Activated CD8-positive, alpha-beta memory T cell treated with anti-CD3 and anti-CD28 coated beads, Interleukin-2, amount 50 U/mL, for 24 hours (primary cell): ENCODE results near the gene PHF21A.

Experiments
- DNase-seq: peaks from one replicate; pipeline ENCODE4 v3.0.0-alpha.2; 2020; ENCODE audit errors: extremely low read depth

The PHF21A gene

DNA sequence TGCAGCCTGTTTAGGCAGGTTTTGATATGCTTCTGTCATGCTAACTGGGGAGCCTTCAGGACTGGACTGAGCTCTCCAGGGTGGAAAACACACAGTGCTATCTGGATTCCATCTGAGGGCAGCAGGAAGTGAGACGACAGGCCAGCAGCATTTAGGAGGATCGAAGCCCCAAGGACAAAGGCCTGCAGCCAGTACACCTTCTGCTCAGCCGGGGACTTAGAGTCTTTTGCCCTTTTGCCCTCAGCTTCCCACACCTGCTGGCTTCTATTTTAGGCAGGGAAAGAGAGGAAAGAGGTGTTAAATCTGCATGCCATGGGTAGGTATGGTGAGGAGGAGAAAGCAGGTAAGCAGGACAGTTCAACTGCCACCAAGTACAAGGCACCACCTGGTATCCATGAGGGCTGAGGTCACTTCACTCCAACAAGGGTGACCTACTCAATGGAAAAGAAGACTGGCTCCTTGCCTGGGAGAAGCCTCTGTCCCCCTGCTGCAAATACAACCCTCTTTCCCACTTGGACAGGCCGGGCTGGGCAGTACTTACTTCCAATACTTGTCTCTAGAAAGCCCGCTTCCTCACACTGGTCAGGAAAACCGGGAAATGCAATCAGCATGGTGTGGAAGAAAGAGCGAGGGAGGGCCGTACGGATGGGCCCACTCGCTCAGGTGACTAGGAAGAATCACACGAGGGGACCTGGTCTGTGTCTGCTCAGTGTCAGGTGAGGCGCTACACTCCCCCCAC lies 186.5 kb downstream of the PHF21A start:
- DNase-seq = no peak

DNA sequence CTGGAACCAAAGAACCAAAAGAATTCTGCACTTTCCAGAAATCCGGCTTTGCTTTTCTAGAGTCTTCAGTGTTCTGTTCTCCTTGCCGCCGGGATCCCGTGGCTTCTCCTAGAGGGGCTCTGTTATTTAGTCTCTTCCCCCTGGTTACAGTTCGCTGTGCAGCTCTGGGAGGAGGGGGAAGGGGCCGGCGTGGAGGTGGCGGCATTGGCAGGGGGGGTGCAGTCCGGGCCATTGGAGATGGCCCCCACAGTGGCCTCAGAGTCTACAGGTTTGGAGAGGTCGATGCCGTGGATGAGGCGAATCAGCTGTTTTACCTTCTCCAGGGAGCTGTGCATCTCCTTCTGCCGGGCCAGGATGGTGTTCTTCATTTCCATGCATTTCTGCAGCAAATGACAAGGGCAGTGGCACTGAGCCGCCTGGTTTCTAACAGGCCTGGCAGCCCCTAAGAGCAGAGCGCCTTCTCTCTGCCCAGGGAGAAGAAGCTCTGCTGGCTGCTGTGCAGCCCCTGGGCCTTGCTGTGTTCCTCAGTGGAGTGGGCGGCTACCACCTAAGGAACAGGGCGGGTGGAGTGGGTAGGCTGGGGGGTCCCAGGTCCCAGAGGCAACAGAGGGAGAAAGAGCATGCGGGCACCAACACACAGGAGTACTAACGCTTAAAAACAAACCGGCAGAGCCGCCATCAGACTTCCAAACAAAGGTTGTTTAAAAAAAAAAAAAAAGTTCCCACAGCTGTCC lies 187.2 kb downstream of the PHF21A start:
- no peak for DNase-seq

DNA sequence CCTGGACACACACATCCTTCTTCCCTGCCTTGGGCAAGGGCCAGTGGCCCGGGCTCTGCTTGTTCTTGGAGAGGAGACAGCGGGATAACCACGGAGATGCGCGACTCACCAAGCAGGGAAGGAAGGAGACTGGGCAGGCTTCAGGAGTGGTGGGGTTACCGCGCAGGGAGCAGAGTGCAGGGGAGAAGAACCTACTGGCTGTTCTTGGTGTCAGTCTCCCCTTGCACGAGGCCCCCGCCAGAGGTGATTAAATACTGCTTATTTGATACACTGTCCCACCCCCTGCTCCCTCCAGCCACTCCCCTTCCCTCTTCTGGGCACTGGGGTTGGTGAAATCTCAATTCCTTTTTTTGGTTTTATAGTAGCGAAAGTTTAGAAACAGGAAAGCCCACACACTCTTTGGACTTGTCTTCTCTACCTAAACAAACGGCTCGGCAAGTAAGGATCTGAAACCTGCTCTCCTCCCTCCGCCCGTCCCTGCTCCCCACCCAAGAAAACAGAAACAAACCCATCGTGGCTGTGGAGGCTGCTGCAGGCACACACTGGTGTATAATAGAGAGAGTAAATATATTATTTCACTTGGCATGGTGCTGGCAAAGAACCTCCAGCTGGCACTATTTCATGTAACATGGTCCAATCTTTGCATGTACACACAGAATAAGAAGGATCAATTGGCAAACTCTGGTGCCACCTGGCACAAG lies 188.0 kb downstream of the PHF21A start:
- DNase-seq = no peak

DNA sequence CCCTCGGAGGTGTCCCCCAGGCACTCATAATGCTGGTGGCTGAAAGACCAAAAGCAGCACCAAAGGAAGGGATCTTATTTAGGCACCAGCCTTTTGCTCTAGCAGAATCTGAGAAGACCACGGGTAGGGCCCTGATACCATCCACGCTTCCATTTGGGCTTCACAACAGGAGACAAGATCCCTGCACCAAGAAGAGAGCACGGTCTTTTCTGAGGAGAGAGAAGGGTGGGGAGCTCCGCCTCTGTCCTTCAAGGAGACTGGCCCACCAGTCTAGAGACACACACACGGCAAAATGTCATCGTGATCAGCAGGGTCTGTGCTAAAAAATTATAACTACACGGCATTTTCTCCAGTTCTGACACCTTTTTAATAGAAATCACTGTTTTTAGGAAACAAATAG lies 189.0 kb downstream of the PHF21A start:
- no peak for DNase-seq

DNA sequence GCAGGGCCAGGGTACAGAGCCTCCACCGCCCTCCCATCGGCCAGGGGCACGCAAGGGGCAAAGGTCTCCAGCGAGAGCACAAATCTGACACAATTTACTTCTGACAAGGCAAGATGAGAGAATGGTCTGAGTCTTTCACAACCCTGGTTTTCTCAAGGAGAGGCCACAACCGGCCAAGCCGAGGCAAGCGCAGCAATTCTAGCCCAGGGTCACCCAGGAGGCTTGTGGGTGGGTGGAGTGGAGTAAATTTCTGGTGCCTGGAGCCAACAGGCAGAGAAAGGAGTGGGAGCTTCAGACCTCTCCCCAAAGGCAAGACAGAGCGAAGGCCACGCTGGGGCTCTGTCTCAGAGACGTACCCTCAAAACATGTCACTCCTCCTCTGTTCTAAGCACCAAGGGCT lies 189.5 kb downstream of the PHF21A start:
- no peak for DNase-seq

DNA sequence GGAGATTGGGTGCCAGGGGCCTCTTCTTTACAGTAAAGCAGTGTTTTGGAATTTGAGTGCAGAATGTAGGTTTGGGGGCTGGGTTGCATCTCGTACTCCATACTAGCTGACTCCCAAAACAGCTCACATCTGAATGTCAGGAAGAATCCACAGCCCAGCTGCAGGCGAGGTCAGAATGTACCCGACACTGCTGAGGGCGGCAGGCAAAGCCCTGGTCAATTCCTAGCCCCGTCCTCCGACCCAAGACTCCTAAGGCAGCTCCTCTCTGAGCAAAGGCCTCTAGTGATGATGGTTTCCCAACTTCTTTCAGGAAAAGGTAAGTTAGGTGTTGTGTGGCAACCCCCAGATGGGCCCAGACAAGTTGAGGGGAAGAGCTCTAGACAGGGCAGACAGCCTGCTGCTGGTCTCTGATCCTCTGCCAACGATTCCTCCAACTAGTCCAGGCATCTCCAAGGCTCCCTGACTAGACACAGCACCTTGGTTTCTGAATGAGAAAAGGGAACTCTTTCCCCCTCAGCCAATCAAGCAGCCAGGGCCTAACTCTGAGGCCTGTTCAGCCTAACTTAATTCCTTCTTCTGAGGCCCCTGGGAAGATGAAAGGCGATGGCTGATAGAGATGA lies 190.2 kb downstream of the PHF21A start:
- DNase-seq = no peak

DNA sequence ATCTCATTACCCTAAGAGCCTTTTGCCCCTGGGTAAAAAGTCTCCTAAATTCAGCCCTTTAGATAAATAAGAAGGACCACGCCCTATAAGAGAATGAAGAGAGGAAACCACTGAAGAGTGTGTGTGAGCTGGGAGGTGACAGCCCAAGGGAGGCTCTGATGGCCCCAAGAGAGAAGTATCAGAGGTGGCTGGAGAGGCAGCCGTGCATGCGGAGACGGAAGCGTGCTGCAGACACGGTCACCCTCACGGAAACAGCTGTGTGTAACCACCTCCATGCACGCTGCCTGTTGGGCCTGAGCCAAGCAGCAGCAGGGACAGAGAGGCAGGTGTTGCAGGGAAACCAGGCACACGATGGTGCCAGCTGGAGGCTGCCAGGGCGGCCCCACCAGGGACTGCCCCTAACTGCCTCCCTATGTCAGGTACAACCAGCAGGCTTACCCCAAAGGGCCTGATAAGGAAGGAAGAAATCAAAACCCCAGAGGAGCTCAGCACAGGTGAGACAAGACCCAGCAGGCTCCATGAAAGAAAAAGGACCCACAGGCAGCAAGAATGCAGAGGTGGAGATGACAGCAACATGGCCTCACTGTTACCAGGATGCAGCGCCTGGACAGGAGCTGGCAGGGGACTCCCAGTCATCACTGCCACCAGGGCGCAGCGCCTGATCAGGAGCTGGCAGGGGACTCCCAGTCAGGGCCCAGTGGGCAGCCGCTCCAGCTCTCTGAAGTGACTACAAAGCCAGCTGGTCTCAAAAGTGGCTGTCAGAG lies 191.0 kb downstream of the PHF21A start:
- no peak for DNase-seq

DNA sequence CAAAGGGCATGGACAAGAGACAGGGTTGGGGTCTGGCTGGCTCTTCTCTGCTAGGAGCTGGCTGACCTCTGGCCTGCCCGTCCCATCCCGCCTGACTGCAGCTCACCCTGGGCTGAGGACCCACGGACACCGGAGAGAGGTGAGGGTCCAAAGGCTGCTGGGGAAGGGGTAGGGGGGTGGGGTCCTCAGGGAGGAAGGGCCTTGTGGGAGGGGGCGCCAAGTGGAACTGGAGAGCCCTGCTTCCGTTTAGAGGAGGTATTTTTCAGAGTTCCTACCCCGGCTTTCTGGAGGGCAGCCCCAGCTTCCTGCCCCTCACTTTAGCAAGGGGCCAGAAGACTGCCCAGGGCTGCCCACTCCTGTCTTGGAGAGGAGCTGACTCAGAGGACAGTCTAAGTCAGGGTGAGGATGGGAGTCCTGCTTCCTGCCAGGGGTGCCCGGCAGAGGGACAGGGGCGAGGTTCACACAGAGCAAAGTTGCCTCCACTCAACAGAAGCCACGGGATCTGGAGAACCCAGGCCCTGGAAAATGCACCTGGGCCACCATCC lies 191.7 kb downstream of the PHF21A start:
- no peak for DNase-seq

DNA sequence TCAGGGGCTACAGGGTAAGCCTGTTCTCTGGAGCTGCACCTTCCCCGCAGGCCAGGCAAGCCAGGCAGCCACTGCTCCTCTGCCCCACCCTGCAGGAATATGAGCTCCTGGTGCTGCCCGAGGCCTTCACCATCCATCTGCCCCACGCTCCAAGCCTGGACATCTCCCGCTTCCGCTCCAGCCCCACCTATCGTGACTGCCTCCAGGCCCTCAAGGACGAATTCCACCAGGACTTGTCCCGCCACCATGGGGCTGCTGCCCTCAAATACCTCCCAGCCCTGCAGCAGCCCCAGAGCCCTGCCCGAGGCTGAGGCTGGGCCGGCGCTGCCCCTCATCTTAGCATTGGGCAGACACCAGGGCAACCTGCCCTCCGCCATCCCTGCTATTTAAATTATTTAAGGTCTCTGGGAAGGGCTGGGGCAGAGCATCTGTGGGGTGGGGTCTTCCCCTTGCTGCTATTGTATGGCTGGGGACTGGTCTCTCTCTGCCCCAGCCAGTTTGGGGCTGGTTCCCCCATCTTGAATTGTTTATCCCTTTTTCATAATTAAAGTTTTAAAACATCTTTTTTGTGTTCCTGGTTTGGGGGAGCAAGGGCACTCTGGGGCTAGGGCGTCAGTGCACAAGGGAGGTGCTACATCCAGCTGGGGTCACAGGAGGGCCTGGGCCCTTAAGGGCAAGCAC lies 192.6 kb downstream of the PHF21A start:
- no peak for DNase-seq

DNA sequence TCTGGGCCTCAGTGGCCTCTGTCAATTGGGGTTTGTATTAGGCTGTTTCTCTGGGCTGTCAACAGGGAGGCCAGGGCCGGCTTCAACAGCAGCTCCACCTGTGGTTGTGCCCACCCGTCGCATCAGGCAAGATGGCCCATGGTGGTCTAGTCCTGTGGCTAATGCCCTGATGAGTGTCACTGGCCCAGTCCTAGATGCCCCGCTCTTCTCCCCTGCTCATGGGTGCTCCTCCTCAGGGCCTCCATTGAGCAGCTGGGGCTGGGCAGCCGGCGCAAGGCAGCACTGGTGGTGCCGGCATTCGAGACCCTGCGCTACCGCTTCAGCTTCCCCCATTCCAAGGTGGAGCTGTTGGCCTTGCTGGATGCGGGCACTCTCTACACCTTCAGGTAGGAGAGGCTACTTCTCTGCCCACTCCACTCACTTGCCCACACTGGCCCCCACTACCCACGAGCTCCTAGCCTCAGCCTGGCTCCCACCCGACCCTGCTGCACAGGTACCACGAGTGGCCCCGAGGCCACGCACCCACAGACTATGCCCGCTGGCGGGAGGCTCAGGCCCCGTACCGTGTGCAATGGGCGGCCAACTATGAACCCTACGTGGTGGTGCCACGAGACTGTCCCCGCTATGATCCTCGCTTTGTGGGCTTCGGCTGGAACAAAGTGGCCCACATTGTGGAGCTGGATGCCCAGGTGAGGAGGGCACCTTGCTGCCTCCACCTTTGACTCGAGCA lies 193.4 kb downstream of the PHF21A start:
- DNase-seq = no peak

DNA sequence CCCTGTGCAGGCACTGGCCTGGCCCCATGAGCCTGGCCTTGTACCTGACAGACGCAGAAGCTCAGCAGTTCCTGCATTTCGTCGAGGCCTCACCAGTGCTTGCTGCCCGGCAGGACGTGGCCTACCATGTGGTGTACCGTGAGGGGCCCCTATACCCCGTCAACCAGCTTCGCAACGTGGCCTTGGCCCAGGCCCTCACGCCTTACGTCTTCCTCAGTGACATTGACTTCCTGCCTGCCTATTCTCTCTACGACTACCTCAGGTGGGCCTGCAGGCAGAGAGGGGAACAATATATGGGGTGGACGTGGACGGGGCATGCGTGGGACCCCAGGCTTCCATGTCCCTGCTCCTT lies 193.9 kb downstream of the PHF21A start:
- DNase-seq = no peak

DNA sequence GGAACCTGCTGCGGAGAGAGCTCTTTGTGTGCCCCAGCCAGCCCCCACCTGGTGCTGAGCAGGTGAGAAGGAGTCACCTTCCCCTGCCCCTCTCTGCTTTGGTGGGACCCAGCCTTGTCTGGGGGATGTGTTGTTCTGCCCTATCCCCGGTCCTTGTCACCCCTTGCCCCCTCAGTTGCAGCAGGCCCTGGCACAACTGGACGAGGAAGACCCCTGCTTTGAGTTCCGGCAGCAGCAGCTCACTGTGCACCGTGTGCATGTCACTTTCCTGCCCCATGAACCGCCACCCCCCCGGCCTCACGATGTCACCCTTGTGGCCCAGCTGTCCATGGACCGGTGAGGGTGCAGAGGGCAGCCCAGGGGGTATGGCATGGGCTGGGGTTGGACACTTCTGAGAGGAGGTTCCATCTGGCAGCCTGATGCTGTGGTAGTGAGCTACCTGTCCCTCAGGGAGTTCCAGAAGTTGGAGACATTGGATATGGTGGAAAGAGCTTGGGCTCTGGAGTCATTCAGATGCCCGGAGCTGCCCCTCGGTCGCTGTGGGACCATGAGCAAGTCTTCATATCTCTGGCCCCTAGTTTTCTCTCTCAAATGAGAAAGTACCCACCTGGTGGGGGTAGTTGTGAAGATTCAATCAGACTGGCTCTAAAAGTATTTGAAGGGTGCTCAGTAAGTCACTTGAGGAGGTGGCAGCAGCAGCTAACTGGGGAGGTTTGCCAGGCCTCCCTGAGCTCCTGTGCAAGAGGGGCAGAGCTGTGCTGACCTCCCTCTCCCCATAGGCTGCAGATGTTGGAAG lies 194.5 kb downstream of the PHF21A start:
- no peak for DNase-seq

DNA sequence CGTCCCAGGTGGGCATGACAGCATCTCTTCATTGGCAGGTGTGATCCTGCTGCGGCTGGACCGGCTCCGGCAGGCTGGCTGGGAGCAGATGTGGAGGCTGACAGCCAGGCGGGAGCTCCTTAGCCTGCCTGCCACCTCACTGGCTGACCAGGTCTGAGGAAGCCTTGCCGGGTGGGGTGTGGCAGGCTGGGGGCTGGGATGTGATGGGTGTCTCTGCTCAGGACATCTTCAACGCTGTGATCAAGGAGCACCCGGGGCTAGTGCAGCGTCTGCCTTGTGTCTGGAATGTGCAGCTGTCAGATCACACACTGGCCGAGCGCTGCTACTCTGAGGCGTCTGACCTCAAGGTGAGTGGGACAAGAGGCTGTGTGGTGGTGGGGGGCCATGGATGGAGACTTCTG lies 195.3 kb downstream of the PHF21A start:
- no peak for DNase-seq

DNA sequence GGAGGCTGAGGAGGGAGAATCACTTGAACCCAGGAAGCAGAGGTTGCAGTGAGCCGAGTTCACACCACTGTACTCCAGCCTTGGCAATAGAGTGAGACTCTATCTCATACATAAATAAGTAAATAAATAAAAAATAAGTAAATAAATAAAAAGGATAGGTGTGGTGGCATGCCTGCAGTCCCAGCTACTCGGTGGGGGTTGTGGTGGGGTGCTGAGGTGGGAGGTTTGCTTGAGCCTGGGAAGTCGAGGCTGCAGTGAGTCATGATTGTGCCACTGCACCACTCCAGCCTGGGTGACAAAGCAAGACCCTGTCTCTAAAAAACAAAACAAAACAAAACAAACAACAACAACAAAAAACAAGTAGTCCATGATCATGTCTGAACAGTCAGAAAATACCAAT lies 195.7 kb downstream of the PHF21A start:
- no peak for DNase-seq

DNA sequence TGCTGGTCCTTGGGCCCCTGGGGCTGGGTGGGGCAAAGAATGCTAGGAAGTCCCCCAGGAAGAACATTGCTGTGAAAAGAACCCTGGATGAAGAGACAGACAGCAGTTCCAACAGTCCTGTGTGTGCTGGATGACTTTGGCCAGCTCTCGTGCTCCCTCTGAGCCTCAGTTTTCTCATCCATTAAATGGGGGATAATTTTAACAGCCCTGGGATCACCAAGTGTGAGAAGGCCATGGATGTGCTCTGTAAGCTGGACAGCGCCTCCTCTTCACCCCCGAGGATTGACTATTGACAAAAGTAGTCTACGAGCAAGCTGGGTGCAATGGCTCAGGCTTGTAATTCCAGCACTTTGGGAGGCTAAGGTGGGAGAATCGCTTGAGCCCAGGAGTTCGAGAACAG lies 196.3 kb downstream of the PHF21A start:
- no peak for DNase-seq

DNA sequence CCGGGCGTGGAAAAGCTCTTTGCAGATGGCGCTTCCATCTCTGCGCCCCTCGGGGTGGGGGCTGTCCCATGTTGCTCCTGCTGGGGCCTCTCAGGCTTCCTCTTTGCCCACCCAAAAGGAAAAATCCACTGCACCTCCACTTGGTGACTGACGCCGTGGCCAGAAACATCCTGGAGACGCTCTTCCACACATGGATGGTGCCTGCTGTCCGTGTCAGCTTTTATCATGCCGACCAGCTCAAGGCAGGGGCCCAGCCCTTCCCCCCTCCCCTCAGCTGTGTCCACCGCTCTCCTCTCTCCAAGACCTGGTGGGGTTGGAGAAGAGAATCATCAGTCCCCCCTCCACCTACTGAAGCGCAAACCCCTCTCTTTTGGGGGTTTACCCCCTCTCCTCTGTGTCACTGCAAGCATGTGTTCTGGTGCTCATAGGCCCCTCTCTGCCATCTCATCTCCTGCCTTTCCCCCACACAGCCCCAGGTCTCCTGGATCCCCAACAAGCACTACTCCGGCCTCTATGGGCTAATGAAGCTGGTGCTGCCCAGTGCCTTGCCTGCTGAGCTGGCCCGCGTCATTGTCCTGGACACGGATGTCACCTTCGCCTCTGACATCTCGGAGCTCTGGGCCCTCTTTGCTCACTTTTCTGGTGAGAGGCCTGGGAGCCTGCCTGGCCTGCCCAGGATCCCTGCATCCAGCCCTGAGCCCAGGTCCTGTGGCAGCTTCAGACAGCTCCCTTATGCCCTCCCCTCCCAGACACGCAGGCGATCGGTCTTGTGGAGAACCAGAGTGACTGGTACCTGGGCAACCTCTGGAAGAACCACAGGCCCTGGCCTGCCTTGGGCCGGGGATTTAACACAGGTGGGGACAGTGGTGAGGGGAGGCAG lies 197.0 kb downstream of the PHF21A start:
- DNase-seq = no peak

DNA sequence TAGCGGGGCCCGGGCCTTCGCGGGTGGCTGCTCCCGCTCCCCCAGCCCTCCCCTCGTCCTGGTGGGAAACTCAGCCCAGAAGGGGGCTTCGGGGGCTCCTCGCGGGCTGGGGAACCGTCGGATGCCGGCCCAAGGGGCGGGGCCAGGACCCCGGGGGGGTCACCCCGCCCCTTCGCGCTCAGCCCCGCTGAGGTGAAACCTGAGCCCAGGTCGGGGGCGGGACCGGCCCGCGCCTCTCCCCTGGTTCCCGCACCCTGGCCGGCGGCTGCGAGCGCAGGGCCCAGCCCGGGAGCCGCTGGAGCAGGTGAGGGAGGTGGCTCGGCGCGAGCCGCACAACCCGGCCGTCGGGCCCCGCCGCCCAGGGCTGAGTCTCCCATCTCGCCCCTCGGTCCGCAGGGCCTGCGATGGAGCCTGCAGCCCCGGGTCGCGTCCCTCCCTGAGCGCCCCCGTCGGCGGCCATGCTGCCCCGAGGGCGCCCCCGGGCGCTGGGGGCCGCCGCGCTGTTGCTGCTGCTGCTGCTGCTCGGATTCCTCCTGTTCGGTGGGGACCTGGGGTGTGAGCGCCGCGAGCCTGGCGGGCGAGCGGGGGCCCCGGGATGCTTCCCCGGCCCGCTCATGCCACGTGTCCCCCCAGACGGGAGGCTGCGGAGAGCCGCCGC lies 198.7 kb downstream of the PHF21A start, which contains the start of gene LARGE2:
Gene LARGE2 (plus strand): TSS at position 232 of the 658 bp plus-strand sequence. CDS start 227 bp downstream, at position 459.
- DNase-seq = no peak
